22Rv1 (cell line): ENCODE data around the gene LCE3A.

Source experiments
- ZFX ChIP-seq: fragments of 450-650 bp; IDR thresholded peaks from 2 replicates; pipeline ENCODE4 v1.6.1; 2017; ENCODE audit warnings: antibody characterized with exemption, borderline replicate concordance
- TF ChIP-seq, protein P1 (sequence below): fragments of 450-650 bp; IDR thresholded peaks from 2 replicates; pipeline ENCODE4 v1.5.1; 2017; ENCODE audit warnings: mild to moderate bottlenecking

DNA sequence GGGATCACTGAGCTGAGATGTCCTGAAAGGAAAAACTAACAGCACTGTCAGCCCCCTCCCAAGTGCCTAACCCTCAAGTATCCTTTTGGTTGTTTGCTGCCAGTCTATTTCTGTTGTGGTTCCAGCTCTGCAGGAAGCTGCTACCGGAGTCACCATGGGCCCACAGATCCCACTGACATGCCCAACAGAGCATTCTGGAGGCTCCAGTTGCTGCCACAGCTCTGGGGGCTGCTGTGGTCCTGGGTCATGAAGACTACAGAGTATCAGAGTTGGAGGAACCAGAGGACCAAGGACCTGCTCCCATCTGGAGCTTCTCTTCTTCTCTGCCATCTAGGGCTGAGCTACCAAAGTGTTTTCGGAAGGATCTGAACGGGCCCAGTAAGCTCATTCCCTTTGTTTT is 910 bp downstream of the LCE3A start:
- TF ChIP-seq, protein P1, sequence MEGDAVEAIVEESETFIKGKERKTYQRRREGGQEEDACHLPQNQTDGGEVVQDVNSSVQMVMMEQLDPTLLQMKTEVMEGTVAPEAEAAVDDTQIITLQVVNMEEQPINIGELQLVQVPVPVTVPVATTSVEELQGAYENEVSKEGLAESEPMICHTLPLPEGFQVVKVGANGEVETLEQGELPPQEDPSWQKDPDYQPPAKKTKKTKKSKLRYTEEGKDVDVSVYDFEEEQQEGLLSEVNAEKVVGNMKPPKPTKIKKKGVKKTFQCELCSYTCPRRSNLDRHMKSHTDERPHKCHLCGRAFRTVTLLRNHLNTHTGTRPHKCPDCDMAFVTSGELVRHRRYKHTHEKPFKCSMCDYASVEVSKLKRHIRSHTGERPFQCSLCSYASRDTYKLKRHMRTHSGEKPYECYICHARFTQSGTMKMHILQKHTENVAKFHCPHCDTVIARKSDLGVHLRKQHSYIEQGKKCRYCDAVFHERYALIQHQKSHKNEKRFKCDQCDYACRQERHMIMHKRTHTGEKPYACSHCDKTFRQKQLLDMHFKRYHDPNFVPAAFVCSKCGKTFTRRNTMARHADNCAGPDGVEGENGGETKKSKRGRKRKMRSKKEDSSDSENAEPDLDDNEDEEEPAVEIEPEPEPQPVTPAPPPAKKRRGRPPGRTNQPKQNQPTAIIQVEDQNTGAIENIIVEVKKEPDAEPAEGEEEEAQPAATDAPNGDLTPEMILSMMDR: no peak
- no peak for TF ChIP-seq ZFX
